GM12873 (cell line): Measurements from ENCODE around the gene ABHD11.

Experiments used
- CTCF ChIP-seq: IDR thresholded peaks from 2 replicates; pipeline ENCODE4 v1.5.1; 2012; ENCODE audit warnings: low read depth, mild to moderate bottlenecking, moderate library complexity, low read length, control low read depth; ENCODE audit not compliant: insufficient read depth; ENCODE audit errors: missing control alignments

ABHD11 gene

GRCh38 chr7:73722785-73723184 is 15.8 kb downstream of the ABHD11 start:
- no peak for TF ChIP-seq CTCF

- TF ChIP-seq CTCF, result no peak
Observed at GRCh38 chr7:73721377-73721817, 17.2 kb downstream of the ABHD11 start.

- no peak for TF ChIP-seq CTCF
Observed at GRCh38 chr7:73719806-73720169, 18.8 kb downstream of the ABHD11 start.

- no peak for TF ChIP-seq CTCF
Observed at GRCh38 chr7:73718905-73719805, 19.4 kb downstream of the ABHD11 start, which contains the start of gene STX1A. Gene STX1A (minus strand): TSS chr7:73719669. CDS start chr7:73719631, 38 bp downstream.

- TF ChIP-seq CTCF, result no peak
Observed at GRCh38 chr7:73718438-73718881, 20.1 kb downstream of the ABHD11 start.

- TF ChIP-seq CTCF, result no peak
Observed at GRCh38 chr7:73717991-73718405, 20.6 kb downstream of the ABHD11 start.

- TF ChIP-seq CTCF, result no peak
Observed at GRCh38 chr7:73717025-73717807, 21.4 kb downstream of the ABHD11 start.
